Measurements from ENCODE around the gene GPATCH8. TPM values are rescaled to one million over a fixed set of nuclear protein-coding genes. Genes with fewer than 3 reads are reported as not detected.

Gene GPATCH8
- total RNA-seq, 1 donor from 2014 or later, result 52.6 TPM

GRCh38 chr17:44361292-44362260 is 141.6 kb downstream of the GPATCH8 start:
- Mint-ChIP-seq H3K9me3 (ENCODE audit: unreplicated experiment) (no peaks in the 10 kb centered on the region), H3K27me3 (ENCODE audit: unreplicated experiment) (peaks cover 17% of the 10 kb centered on the region), H3K4me1 (ENCODE audit: unreplicated experiment) (peaks cover 17% of the 10 kb centered on the region), H3K4me3 (ENCODE audit: unreplicated experiment) (no peak overlapping the region), H3K36me3 (ENCODE audit: unreplicated experiment) (no peaks in the 10 kb centered on the region), H3K27ac (ENCODE audit: unreplicated experiment) (no peak overlapping the region)
- TF ChIP-seq, protein P1, sequence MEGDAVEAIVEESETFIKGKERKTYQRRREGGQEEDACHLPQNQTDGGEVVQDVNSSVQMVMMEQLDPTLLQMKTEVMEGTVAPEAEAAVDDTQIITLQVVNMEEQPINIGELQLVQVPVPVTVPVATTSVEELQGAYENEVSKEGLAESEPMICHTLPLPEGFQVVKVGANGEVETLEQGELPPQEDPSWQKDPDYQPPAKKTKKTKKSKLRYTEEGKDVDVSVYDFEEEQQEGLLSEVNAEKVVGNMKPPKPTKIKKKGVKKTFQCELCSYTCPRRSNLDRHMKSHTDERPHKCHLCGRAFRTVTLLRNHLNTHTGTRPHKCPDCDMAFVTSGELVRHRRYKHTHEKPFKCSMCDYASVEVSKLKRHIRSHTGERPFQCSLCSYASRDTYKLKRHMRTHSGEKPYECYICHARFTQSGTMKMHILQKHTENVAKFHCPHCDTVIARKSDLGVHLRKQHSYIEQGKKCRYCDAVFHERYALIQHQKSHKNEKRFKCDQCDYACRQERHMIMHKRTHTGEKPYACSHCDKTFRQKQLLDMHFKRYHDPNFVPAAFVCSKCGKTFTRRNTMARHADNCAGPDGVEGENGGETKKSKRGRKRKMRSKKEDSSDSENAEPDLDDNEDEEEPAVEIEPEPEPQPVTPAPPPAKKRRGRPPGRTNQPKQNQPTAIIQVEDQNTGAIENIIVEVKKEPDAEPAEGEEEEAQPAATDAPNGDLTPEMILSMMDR (IDR thresholded peaks at IDR 0.05), result no peak
- DNase-seq (ENCODE audit: extremely low spot score, unreplicated experiment), result no peak

DNA sequence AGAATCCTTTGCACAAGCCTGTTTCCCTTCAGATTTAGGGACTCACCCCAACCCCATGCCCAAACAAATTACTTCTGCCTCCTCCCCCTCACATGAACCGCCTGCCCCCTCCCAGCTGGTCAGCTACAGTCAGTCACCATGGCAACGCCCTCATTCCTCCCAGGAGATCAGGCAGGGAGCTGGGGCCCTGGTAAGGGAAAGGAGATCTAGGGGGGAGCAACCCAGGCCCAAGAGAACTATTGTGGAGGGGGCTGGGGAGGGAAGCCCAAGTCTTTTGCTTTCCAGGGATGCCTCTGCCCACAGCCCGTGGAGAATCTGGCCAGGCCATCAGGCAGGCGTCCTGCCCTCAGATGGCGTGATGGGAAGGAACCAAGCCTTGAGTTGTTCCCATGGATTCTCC is 142.4 kb downstream of the GPATCH8 start:
- no peak overlapping the region for H3K27ac Mint-ChIP-seq (ENCODE audit: unreplicated experiment)
- H3K36me3 Mint-ChIP-seq (ENCODE audit: unreplicated experiment), result no peaks in the 10 kb centered on the region
- no peaks in the 10 kb centered on the region for H3K9me3 Mint-ChIP-seq (ENCODE audit: unreplicated experiment)
- TF ChIP-seq, protein P1 (IDR thresholded peaks at IDR 0.05), result no peak
- H3K4me3 Mint-ChIP-seq (ENCODE audit: unreplicated experiment), result no peak overlapping the region
- no peak for DNase-seq (ENCODE audit: extremely low spot score, unreplicated experiment)
- H3K4me1 Mint-ChIP-seq (ENCODE audit: unreplicated experiment), result peaks cover 17% of the 10 kb centered on the region
- peaks cover 9% of the 10 kb centered on the region for H3K27me3 Mint-ChIP-seq (ENCODE audit: unreplicated experiment)

- no peak overlapping the region for H3K27ac Mint-ChIP-seq (ENCODE audit: unreplicated experiment)
- H3K4me3 Mint-ChIP-seq (ENCODE audit: unreplicated experiment), result no peak overlapping the region
- H3K27me3 Mint-ChIP-seq (ENCODE audit: unreplicated experiment), result peaks cover 4% of the 10 kb centered on the region
- no peaks in the 10 kb centered on the region for H3K9me3 Mint-ChIP-seq (ENCODE audit: unreplicated experiment)
- peaks cover 17% of the 10 kb centered on the region for H3K4me1 Mint-ChIP-seq (ENCODE audit: unreplicated experiment)
- no peak for DNase-seq (ENCODE audit: extremely low spot score, unreplicated experiment)
- H3K36me3 Mint-ChIP-seq (ENCODE audit: unreplicated experiment), result no peaks in the 10 kb centered on the region
- TF ChIP-seq, protein P1 (IDR thresholded peaks at IDR 0.05), result no peak
Observed at GRCh38 chr17:44360144-44360533, 143.1 kb downstream of the GPATCH8 start.

GRCh38 chr17:44359458-44360143 is 143.6 kb downstream of the GPATCH8 start:
- Mint-ChIP-seq H3K27ac (ENCODE audit: unreplicated experiment) (no peak overlapping the region), H3K4me1 (ENCODE audit: unreplicated experiment) (peaks cover 17% of the 10 kb centered on the region), H3K27me3 (ENCODE audit: unreplicated experiment) (no peaks in the 10 kb centered on the region), H3K9me3 (ENCODE audit: unreplicated experiment) (no peaks in the 10 kb centered on the region), H3K4me3 (ENCODE audit: unreplicated experiment) (no peak overlapping the region), H3K36me3 (ENCODE audit: unreplicated experiment) (no peaks in the 10 kb centered on the region)
- no peak for DNase-seq (ENCODE audit: extremely low spot score, unreplicated experiment)
- TF ChIP-seq, protein P1 (IDR thresholded peaks at IDR 0.05), result no peak

DNA sequence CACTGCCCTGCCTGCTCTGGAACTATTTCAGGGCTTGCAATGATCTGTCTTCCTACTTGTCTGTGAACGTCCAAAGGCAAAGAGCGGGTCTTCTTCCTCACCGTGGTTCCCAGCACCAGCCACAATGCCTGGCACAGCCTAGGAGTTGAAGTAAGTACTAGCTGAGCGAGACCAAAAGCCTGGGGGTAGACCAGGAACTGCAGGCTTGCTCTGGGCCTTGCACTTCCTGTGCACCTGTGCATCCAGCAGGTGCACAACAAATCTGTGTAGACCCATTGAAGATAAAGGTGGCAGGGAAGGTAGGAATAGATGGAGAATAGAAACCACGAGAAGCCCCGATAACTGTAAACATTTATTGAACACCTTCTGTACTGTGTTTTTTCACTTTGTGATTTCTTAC is 144.2 kb downstream of the GPATCH8 start:
- Mint-ChIP-seq H3K27me3 (ENCODE audit: unreplicated experiment) (no peaks in the 10 kb centered on the region), H3K4me3 (ENCODE audit: unreplicated experiment) (no peak overlapping the region), H3K9me3 (ENCODE audit: unreplicated experiment) (no peaks in the 10 kb centered on the region), H3K27ac (ENCODE audit: unreplicated experiment) (no peak overlapping the region), H3K36me3 (ENCODE audit: unreplicated experiment) (no peaks in the 10 kb centered on the region), H3K4me1 (ENCODE audit: unreplicated experiment) (peaks cover 17% of the 10 kb centered on the region)
- no peak for DNase-seq (ENCODE audit: extremely low spot score, unreplicated experiment)
- TF ChIP-seq, protein P1 (IDR thresholded peaks at IDR 0.05), result no peak

Measured in osteocyte (in vitro differentiated cells).